ENCODE results near the gene MACROD2.

DNA sequence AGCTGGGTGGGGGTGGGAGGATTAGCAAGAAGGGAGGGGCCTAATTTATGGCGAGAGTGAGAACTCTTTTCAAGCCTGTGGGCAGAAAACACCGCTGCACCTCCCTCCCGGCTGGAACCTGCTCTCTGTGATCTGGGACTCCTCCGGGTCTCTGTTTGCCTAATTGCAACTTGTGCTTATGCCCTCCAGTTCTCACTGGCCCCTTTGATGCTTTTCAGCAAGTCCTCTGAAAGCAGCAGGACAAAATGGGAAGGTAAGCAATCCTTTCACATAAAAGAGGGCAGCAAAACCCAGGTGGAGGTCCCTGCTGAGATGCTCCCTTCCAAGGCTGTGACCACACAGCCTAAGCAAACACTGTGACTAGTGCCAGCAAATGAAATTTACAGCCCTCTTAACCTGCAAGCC, 865.1 kb downstream of the MACROD2 start:
- TF ChIP-seq, protein P1, sequence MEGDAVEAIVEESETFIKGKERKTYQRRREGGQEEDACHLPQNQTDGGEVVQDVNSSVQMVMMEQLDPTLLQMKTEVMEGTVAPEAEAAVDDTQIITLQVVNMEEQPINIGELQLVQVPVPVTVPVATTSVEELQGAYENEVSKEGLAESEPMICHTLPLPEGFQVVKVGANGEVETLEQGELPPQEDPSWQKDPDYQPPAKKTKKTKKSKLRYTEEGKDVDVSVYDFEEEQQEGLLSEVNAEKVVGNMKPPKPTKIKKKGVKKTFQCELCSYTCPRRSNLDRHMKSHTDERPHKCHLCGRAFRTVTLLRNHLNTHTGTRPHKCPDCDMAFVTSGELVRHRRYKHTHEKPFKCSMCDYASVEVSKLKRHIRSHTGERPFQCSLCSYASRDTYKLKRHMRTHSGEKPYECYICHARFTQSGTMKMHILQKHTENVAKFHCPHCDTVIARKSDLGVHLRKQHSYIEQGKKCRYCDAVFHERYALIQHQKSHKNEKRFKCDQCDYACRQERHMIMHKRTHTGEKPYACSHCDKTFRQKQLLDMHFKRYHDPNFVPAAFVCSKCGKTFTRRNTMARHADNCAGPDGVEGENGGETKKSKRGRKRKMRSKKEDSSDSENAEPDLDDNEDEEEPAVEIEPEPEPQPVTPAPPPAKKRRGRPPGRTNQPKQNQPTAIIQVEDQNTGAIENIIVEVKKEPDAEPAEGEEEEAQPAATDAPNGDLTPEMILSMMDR (conservative IDR thresholded peaks at IDR 0.05), result no peak
- TF ChIP-seq ZFX (IDR thresholded peaks at IDR 0.05), result no peak
